T follicular helper cell (primary cell): Measurements from ENCODE around the gene GALNS.

ENCODE experiments used
- DNase-seq: peaks from one replicate; pipeline ENCODE4 v3.0.0-alpha.2; 2020; ENCODE audit warnings: low read depth

GALNS gene

DNA sequence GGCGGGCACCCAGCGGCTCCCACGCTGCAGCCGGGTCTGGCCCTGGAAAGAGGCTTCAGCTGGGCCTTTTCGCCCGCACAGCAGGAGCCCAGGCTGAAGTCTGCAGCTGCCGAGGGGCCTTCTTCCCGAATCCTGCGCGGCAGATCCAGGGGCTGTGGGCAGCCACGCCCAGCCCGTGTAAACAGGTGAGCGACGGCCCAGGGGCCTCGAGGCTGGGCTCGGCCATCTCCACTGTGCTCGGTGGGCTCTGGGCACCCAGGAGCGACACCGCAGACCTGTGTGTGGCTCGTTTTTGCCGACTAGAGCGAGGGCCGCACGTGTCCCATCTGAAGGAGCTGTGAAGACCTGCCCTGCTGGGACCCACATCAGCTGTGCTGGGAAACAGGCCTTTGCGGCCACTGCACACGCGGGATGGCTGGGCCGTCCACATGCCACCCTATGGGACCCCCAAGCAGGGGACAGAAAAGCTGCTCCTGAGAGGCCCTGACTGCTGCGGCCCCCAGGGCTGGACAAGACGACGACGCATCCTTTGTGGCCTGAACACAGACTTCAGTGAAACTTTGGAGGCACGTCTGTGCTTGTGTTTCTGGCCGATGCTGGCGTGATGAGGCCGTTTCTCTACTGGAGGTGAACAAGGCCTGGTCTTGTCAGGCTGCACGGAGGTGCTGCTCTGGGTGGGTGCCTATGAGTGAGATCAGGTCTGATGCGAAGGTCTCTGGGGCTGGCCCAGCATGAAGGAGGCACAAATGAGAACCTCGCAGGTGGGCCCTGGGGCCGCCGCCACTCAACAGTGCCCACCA lies 39.8 kb downstream of the GALNS start:
- no peak for DNase-seq

DNA sequence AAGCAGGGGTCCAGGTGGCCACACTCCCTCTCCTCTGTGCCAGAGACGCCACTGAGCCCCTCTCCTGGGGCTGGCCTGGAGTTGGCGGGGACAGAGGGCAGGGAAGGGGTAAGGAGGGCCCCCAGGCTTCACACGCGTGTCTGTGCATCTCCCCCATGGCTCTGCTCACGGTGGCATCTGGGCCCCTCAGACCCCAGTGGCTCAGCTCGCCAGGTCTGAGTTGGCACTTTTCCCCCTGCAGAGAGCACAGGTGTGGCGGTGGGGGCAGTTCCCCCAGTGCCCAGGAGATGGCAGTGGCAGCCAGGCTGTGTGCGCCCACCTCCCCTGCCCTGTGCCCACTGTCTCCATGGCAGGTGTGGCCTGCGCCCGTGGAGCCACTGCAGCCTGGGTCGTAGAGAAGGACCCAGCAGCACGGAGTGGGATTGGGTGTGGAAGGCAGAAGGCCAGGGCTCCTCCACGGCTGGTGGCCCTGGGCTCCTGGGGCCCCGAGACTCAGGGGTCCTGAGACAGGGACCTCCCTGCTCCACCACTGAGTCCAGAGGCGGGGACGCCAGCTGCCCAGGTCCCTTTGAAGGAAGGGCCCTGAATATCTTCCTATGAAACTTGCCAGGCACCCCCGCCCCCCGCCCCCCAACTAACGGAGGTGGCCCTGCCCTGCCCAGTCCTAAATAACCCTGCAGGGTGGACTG lies 40.7 kb downstream of the GALNS start:
- peak; percentile 36 for DNase-seq

DNA sequence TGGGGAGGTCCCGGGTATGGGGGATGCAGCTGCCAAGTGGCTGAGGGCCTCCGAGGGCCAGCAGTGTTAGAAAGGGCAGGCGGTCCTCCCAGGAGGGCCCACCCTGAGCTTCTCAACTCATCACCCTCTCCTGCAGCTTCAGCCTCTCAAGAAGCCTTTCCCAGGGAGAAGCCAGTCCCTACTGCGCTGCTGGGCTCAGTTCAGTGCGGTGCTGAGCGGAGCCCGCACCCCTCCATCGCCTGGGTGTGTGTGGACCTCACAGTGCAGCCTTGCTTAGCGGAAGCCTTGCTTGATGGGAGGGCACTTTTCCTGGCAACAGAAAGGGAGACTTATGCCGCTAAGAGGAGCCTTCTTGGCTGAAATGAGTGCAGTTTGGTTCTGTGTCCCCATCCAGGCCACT lies 41.5 kb downstream of the GALNS start:
- DNase-seq = no peak

DNA sequence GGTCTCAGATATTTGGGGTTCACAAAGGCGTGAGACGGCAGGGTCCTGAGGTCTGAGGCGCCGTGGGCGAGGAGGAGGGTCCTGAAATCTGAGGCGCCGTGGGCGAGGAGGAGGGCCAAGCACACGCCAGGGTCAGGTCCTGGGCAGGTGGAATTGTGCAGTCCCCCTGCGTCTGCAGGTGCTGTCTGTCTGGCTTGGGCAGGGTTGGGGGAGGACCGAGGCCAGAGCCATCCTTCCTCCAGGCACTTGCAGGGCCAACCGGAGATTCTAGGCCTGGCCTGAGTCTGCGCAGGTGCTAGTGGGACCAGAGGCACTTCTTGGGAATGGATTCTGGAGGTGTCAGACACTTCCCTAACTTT lies 42.6 kb downstream of the GALNS start:
- DNase-seq = no peak

DNA sequence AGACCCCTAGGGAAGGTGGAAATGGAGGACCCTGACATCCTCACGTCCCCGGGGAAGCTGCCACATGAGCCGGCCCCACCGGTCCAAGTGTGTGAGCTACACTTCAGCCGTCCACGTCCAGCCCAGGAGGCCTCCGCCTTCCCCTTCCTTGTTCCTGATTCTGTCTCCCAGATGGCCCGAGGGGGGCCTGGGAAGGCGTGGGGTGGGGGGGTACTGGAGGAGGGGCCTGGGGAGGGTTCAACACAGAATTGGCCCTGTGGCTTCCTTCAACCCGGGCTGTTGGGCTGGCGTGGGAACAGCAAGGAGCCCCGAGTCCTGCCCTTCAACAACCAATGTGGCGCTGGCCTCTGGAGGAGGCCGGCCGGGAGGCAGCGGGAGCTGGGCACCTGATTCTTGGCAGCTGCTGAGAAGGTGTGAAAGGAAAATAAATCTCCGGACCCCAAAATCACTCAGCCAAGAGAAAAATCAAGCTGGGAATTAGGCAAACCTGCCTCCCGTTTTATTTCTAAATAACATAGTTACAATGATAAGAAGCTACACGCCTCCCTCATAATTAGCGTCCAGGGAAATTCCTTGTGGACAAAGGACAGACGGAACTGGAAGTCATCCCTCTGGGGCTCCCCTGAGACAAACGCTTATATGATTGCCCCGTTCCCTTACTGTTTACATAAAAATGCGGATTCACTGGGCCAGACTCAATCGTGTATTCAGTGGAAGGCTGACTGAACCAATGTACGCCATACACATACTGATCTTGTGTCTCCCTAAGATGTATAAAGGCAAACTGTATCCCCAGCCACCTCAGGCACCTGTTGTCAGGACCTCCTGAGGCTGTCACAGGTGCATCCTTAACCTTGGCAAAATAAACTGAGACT lies 43.2 kb downstream of the GALNS start:
- no peak for DNase-seq

DNA sequence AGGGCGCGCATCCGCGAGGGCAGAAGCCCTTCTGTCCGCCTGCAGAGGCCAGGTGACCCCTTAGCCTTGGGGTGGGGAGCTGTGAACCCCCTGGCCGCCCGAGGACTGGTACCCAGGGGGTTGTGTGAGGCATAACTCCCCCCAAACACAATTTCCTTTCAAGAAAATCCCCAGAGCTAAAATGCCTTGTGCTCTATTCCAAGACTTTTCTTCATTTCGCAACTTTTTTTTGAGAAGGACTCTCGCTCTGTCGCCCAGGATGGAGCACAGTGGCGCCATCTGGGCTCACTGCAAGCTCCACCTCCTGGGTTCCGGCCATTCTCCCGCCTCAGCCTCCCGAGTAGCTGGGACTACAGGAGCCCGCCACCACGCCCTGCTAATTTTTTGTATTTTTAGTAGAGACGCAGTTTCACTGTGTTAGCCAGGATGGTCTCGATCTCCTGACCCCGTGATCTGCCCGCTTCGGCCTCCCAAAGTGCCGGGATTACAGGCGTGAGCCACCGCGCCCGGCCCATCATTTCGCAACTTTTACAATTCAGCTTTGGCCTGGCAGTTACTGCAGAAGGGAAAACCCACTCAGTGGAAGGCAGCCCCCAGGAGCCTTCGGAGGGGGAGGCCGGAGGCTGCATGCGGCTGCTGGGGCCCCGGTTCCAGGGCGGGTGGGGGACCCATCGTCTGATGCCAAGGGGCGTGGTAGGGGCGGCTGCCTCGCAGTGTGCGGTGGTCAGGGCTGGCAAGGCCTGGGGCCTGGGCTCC lies 44.1 kb downstream of the GALNS start:
- no peak for DNase-seq

DNA sequence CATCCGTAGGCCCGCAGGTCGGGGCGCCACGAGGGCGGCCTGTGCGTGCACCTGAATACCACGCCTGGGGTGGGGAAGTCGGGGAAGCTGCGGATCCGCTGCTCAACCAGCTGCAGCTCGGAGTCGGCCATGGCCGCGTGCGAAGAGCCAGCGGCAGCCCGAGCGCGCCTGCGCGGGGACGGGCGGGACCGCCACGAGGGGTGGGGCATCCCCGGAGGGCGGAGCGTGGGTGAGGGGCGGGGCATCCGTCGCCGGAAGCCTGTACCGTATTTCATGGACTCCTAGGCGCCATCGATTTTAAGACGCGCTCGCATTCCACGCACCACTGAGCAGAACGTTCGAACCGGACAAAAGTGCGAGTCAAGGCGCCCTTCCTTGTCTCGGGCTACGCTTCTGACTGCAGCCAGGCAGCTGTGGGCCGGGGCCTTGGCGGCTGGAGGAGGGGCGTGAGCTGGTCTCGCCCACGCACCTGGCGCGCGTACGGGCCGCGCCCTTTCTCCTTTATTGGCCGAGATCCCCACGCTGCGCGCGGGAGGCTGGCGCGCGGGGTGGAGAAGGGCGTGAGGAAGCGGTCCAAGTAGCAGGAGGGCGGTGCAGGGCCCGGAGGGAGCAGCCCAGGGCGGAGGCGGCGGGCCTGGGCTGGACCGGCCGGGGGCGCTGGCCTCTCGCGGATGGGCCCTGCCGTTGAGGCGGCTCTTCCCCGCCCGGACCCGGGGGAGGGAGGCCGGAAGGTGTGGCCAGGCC lies 44.8 kb downstream of the GALNS start, which contains the start of gene APRT:
Gene APRT, minus strand, starts transcription at position 160 of the 744 bp plus-strand sequence. Its CDS starts 29 bp downstream, at position 131.
- DNase-seq = peak; percentile 94

DNA sequence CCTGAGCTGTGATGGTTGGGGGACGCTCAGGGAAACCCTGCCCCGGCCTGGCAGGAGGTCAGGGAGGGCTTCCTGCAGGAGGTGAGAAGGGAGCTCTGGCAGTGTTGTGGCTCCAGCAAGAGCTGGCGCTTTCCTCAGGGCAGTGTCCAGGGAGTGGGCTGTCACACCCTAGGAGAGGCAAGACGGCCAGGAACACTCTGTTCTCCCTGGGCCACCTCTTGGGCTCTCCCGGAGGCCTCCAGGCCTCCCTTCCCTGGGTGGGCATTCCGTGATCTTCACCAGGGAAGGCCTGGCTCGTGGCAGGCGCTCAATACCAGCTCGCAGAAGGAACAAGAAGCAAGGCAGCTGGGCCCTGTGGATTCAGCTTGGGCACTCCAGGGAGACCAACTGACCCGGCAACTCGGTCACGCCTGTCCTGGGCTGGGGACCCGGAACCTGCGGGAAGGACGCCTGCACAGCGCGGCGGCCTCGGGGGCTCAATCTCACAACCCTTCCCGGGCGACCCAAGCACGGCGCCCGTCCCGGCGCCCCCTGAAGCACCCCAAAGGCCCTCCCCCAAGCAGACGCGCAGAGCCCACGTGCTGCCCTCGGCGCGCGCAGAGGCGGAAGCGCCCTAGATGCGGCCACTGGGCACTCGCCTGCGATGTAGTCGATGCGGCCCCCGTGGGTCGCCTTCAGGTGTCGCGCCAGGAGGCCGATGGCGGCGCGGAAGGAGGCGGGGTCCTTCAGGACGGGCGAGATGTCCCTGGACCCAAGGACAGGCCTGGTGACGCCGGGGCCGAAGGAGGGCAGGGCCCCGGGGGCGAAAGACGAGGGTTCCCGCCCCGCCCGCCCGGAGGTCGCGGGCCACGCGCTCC lies 45.6 kb downstream of the GALNS start:
- DNase-seq = no peak

DNA sequence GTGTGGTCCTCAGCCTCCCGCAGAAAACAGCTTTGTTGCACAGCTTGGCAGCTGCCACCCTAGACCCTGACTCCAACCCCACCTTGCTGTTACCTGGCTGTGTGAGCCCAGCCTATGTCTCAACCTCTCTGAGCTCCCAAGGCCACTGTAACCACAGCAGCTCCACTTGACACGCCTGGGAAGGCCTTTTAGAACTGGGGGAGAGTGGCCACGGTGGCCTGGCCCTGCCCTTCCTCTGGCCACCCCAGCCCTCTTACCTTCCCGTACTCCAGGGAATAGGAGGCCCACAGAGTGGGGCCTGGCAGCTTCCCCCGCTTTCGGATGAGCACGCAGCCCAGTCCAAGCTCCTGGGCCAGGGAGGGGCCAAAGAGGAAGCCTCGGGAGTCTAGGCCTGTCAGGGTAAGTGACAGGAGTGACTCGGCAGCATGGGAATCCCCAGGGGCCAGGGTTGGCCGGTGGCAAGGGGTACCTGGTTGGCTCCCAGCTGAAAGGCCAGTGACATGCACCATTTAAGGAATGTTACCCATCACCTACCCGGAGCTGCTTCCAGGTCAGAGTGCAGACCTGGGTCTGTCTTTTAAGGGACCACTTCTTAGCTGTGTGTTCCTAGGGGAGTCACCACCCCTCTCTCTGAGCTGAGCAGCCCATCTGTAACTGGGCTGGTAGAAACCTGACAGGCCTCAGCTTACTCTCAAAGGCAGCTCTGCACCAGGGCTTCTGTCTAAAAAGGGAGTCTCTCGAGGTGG lies 46.4 kb downstream of the GALNS start:
- no peak for DNase-seq

DNA sequence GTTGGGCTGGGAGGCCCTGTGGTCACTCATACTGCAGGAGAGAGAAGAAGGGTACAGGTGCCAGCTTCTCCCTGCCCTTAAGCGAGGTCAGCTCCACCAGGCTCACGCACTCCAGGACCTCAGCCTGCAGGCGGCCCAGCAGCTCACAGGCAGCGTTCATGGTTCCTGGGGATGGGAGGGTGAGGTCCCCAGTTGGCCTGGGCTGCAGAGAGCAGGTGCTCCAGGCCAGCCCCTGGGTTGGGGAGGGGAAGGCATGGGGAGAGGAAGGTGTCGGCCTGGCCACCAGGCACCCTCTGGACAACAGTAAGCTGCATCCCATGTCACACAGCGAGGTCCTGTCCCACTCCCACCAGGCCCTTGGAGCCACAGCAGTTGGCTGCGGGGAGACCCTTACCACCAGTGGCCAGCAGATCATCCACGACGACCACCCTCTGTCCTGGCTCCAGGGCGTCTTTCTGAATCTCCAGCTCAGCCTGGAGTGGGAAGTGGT lies 47.0 kb downstream of the GALNS start:
- DNase-seq = no peak

DNA sequence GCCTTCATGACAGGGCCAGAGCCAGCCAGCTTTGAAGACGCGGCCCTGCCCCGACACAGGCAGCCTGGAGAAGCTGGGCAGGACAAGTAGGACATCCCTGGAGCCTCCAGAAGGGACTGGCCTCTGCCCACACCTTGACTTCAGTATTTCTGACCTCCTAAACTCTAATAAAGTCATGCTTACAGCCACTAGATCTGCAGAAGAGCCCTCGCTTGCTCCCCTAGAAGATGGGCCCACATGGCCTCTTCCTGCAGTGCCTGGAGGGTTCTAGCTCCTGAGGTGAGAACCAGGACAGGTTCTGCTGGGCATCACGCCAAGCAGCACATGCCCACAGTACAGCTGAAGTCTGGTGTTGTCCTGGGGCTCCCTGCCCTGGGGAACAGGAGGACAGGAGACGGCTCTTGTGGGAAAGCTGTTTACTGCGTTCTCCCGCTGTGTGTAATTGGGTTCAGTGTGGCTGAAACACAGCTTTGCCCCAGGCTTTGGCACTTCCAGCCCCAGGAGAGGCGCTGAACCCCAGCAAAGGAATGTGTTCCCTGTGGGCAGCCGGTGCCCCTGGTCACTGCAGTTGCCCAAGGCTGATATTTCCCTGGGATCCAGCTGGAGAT lies 47.6 kb downstream of the GALNS start:
- DNase-seq = no peak

DNA sequence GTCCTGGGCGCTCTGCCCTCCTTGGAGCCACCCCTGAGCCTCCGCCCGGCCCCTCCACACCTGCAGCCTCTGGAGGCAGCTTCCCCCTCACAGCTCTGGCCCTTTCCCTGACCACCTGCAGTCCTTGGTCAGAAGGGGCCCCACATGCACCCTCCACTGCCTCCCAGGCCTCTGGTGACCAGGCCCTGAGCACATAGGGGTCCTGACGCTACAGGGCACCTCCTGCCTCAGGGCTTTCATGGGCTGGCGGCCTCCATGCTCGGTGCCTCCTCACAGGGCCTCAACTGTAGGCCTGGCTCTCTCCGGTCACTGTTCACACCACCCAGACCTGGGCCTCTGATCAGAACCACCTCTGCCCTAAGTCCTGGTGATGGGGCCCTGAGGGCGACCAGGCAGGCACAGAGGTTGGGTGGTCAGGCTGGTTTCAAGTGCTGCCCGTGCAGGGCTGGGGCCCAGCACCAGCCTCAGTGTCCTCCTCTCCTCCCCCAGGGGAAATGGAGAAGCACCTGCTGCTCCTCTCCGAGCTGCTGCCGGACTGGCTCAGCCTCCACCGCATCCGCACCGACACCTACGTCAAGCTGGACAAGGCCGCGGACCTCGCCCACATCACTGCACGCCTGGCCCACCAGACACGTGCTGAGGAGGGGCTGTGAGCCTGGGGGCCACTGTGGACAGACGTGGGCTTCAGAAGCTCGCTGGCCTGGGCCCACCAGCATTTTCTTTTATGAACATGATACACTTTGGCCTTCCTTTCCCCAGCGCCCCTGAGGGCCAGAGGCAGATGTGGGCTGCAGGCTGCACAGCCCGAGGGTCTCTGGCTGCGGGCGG lies 48.9 kb downstream of the GALNS start:
- no peak for DNase-seq

DNA sequence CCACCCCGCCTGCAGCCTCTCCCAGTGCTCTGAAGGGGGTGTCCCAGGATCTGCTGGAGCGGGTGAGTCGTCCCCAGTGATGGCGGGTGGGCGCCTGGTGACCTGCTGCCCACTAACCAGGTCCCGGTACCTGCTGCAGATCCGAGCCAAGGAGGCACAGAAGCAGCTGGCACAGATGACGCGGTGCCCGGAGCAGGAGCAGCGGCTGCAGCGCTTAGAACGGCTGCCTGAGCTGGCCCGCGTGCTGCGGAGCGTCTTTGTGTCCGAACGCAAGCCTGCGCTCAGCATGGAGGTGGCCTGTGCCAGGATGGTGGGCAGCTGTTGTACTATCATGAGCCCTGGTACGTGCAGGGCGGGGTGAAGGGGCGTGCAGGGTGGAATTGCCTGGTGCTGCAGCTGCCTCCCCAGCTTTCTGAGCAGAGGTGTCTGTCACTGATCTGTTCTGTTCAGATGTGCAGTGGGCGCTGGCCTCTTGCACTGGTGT lies 49.6 kb downstream of the GALNS start:
- DNase-seq = no peak

DNA sequence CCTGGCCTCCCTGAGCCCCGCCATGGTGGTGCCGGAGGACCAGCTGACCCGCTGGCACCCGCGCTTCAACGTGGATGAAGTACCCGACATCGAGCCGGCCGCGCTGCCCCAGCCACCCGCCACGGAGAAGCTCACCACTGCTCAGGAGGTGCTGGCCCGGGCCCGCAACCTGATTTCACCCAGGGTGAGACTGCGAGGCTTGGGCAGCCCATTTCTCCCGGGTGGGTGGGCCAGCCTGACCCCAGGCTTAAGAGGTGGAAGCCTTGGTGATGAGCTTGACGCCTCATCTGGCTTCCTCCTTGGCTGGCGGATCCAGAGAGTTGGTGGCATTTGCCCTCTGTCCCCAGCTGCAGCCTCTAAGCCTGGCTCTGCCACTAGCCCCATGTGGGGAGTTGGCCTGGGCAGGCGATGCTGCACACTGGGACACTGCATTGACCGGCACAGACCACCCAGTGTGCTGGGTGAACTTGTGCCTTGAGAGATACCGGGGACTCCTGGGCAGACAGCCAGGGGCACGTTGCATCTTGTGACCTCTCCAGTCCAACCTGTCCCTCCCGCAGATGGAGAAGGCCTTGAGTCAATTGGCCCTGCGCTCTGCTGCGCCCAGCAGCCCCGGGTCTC lies 50.1 kb downstream of the GALNS start:
- no peak for DNase-seq

DNA sequence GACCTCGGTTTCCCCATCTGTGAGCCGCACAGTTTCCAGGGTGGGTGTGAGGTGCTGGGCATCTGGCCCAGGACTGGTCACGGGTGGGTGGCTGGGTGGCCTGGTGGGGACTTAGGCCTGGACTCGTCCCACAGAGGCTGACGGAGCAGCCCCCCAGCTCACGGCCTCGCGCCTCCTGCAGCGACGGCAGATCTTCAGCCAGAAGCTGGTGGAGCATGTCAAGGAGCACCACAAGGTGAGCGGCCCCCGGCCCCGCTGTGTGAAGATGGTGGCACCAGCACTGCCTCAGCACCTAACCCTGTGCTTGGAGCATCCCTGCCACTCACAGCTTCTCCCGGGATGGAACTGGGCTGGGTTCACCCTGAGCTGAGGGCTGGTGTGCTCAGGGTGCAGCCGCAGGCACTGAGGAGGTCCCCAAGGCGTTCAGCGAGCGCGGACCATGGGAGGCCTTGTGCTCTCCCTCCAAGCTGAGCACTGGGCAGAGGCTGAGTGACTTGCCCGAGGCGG lies 50.8 kb downstream of the GALNS start:
- no peak for DNase-seq

DNA sequence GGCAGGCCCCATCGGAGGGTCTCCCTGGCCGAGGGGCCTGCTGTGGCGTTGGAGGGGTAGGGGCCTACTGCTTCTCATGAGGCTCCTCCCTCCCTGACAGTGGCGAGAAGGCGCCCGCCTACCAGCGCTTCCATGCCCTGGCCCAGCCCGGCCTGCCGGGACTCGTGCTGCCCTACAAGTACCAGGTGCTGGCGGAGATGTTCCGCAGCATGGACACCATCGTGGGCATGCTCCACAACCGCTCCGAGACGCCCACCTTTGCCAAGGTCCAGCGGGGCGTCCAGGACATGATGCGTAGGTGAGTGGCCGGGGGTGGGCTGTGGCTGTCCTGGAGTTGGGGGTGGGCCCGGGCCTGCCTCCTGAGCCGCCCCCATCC lies 51.4 kb downstream of the GALNS start:
- DNase-seq = no peak
